Hippocampal formation (tissue), 2 donors: ENCODE data around the gene SMARCD3.

Experiments used
- DNase-seq, 2 donors: peaks; one replicate each; lab custom pipeline; 2025; lab: John Stamatoyannopoulos, UW

The SMARCD3 gene

DNA sequence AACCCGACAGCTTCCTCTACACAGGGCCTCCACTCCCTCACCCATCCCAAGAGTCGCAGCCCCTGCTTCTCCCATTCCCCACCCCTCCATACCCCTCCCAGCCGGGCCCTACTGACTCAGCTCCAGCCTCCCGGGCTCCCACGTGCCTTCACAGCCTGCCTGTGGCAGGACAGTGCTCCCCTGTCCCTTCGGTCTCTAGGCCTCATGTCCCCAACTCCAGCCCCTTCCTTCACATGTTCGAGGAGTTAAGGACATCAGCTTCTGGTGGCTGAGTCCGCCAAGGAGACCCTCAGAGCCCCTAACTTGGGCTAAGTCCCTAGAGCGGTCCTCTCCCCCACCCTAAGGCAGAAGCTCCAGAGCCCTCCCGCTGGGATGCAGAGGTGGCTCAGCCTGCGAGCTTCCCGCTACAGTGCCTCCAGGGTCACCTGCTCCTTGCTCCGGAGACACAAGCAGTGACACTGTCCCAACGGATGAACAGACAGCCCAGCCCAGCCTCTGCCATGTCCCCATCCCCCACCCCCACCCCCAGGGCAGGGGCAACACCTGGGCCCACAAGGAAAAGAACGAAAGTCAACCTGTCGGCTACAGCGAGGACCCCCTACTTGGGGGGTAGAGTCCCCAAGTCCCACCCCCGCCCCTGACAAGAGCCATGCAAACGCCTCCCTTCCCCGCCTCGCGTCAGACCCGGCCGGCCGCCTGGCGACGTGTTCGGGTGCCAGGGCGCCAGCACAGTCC is 716 bp downstream of the SMARCD3 start:
- peak in 1 of 2 donors; percentile 27 for DNase-seq

DNA sequence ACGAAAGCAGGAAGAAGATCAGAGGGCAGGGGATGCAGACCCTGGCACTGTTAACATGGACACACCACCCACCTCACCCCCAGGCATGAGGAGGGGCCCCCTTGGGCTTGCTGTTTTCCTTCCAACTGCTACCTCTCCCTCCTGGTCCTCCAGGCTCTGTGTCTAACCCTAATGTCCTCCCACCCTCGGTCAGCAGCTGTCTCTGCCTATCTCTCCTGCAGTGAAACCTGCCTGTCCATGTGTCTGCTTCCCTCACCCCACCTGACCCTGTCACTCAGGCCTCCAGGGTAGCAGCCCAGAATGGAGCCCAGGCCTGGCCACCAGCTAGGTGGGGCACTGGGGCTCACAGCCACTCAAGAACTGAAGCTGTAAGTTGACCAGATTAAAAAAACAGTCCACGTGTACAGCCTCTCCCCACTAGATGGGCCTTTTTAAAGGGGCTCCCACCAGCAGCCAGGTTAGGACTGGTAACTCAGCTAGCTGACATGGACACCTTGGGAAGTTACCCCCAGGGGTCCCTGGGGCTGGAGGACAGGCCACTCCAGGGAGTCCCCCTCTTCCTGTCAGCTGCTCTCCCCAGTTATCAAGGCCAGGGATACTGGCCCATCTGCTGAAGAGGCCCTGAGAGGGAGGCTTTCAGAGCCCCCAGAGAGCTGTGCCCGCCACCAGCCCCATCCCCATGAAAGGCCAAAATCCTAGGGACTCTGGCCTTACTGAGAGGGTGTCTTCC is 1.5 kb downstream of the SMARCD3 start:
- DNase-seq: no peak

DNA sequence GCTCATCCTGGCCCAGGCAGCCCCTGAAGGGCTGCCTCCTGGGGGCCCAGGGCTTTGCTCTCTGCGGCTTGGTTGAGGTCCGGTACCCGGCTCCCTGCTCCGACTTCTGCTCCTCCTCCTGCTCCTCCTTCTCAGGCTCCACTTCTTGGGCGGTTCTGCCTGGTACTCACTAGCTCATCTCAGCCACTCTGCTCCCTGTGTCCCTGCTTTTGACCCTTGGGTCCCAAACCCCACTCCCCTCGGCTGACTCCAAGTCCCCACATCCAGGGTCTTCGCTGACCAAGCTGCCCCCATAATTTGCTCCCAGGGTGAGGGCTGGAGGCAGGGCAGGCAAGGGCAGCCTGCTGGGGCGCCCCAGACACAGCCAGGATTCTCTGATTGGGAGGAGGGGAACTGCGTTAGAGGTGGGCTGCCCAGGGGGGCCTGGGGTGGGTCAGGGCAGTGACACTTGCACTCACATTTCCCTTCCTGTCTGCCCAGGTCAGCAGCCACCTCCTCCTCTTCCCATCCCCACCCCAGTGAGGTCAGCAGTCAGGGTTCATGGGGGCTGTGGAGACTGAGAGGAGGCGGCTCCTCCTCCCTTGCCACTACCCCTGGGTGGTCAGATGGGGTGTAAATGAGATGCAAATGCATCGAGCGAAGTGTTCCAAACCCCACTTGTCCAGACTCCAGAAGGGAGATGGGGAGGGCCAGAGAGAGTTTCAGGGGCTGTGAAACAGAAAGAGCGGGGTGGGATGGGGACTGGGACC is 2.2 kb downstream of the SMARCD3 start:
- DNase-seq: no peak

DNA sequence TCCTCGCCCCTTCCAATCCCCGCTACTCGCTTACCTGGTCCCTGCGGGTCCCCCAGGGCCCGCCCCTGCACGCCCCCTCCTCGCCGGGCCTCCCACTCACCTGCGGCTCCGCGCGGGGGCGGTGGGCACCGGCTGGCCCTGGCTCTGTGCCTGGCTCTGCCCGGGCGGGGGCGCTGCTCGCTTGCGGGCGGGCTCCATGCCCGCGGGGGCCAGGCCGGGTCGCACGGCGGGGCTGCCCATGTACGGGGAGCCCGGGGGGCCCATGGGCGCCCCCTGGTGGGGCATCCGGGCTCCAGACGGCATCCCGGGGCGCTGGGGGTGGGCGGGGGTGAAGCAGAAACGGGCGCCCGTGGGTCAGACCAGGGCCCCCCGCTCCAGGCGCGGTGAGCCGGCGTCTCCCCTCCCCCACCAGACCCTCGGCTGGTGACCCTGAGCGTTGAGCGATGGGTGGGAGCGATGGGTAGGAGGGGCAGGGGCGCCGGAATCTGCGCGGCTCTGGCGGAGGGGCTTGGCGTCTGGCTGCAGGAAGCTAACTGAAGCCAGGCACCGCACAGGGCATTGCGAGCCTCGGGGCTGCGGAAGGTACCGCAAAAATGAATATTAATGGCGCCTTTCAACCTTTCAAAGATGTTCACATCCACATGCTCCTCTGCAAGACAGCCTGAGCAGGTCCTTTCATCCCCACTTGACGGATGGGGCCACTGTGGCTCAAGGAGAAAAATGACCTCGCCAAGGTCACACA is 3.0 kb downstream of the SMARCD3 start:
- DNase-seq: no peak

DNA sequence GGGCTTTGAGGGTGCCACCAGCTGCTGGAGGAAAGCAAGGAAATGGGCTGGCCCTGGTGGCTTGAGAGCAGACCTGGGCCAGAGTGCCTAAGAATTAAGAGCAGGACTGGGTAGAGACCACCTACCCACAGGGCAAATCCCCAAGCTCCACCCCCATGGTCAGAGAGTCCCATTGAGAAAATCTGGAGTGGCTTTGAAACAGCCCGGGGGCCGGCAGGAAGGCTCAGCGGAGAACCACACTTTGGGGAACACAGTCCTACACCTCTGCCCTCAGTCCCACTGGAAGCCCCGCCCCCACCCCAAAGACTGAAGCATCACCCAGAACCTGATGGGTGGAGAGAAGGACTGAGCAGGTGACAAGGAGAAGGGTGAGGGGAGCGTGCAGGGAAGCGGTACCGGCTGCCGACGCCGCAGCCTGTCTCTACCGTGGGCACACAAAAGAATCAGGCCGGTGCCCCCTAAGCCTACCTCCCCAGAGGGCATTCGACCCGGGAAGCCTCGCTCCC is 3.6 kb downstream of the SMARCD3 start:
- DNase-seq: no peak

DNA sequence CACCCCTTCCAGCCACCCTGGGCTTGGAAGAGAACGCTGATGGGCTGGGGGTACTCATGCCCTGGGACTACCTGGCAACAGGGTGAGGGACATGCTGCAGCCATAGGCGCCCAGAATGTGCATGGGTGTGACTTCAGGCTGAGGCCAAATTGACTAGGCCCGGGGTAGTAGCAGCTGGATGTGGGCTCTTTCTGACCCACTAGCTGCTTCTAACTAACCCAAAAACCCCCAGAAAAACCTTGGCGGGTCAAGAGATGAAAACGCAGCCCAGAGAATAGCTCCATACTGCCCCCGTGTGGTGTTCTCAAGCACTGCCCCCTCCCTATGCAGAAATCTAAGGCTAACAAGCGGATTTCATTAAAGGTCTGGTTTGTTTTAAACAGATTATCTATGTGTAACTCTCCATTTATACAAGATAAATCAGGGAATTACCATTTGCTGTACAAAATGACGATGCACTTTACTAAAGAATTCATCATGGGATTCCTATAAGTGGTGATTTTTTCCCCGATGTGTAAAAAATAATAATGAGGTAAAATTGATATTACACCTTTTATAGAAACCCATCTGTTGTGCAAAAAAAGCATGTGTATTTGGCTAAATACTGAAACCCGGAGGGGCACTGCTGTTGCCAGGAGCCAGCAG is 4.2 kb downstream of the SMARCD3 start:
- peak; percentile 20 to 35 for DNase-seq

DNA sequence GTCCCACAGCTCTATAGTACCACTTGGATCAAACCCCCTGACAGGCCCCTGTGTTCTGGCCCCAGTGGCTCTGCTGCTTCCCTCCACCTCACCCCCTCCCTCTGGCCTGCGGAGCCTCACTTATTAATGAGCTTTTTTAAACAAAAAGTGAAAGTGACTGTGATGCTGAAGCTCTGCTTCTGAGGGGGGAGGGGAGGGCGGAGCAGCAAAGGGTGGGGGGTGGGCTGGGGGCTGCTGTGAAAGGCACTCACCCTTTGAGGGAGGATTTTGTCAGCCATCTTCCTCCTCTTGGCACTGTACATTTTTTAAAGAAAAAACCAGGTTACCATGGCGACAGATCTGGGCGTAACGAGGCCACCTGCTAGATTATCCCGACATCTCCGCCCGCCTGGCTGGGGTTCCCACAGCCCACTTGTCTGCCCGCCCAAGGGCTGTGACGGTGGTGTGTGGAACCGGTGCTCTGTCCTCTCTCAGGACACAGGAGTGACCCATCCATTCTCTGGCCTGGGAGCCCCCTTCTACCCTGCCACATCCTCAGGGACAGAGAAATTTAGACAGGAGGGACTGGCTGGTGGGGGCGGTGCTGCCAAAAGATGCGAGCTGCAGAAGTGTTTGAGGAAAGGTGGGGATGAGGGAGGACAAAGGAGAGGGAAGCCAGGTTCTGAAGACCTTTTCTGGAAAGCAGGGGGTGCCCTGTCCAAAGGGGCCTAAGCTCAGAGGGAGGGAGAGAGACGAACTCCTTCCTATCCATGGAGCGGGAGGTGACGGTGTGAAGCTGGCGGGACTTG is 4.9 kb downstream of the SMARCD3 start:
- no peak for DNase-seq

DNA sequence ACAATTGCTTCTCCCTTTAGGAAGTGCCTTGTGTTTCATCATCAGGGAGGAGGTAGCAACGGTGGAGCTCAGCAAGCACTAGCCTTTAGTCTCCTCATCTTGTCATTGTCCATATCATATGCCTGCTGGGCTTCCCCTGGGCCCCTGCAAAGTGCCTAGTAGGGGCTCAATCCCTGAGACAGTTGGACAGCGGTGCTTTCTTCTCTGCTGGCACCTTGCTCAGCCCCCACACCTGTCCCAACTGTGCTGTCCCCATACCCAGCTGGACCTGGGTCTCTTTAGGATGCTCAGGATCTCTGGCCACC is 5.5 kb downstream of the SMARCD3 start:
- no peak for DNase-seq

DNA sequence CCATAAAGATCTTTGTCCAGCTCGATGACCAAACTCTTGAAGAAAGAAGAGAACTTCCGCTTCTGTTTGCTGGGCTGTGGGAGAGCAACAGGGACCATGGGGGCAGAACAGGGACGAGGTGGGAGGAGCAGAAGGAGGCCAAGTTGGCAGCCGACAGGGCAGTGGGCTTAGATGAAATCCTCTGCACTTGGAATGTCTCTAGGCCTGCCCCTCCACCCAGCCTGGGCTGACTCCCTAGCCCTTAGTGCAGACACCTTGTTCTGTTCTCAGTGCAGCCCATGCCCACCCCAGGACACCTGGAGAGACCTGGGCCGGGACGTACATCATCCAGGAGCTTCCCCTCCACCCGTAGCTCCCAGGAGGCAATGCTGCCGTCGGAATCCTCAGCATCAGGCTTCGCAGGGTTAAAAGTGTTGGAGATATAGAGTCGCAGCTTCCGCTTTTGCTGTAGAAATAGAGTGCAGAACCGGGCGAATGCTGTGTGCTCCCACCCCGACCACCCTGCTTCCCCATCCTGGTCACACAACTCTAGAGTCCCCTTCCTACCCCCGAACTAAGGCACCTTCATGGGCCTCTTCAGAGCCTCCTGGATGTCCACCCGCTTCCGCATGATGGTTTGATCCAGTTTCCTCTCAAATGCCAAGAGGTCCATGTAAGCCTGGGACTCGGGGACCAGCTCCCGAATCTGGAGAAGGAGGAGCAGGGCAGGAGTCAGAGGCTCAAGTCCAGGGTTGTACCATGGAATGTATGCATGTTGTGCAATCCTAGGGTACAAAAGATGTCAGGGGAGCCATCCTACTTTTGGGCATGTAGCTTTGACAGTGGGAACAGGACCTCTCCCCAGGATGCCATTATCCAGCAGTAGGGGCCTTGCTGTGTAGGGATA is 6.1 kb downstream of the SMARCD3 start:
- DNase-seq: no peak

DNA sequence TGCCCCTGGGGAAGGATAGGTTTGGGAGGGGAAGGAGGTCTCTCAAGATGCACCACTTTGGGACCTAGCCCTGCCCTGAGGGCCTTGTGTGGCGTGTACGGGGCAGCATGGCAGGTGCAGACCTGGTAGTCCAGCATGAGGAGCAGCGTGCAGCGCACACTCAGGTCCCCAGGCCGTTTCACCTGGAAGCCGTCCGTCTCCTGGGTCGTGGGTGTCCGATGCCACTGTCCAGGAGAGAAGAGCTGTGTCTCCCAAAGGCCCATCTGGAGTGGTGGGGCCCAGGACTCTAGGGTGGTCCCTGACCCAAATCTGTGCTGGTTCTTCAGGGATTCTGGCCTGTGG is 6.8 kb downstream of the SMARCD3 start:
- DNase-seq: no peak

DNA sequence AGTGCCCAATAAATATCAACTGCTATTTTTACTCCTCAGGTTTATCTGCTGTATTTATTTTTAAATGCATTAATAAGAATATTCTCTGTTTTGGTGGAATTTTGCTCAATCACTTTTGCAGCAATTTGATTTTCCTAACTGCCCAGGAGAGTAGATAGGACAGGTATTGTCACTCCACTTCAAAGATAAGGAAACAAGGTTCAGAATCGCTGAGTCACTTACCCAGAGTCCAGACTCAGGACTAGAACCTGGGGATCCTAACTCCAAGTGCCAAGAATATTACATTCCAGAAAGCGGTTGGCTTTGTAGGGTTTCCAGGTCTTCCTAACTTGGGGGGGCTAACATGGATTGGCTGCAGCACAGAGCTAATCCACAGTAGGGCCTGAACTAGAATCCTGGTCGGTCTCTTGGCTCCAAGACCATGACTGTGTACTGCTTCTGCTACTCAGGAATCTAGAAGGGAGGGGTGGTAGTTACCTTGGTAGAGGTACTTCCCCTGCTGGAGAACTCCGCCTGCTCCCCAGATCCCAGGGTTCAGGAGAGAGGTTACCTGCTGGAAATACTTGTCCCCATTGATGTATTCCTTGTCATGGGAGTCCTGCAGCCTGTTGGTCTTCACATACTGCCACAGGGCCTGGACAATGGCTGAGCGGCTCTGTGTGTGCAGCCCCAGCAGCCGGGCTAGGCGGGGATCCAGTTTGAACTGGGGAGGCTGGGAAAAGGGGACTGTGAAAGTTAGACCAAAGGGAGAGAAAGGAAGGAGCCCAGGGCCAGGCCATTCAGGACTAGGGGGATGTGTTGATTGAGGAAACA is 7.3 kb downstream of the SMARCD3 start:
- no peak for DNase-seq

DNA sequence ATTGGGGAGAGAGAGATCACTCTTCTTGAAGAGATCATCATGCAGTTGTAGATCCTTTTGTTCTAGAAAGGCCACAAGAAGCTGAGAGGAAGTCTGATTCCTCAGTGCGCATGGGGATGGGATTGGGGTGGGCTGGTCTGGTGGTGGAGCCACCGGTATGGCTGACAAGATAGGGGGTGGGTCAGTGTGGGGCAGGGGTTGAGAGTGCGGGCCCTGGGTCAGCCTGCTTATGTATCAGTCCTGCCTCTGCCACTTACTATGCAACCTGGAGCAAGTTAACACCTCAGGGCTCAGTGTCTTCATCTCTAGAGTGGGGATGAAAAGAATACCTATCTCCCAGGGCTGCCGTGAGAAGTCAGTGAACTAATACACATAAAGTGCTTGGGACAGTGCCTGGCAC is 8.0 kb downstream of the SMARCD3 start:
- DNase-seq: no peak

DNA sequence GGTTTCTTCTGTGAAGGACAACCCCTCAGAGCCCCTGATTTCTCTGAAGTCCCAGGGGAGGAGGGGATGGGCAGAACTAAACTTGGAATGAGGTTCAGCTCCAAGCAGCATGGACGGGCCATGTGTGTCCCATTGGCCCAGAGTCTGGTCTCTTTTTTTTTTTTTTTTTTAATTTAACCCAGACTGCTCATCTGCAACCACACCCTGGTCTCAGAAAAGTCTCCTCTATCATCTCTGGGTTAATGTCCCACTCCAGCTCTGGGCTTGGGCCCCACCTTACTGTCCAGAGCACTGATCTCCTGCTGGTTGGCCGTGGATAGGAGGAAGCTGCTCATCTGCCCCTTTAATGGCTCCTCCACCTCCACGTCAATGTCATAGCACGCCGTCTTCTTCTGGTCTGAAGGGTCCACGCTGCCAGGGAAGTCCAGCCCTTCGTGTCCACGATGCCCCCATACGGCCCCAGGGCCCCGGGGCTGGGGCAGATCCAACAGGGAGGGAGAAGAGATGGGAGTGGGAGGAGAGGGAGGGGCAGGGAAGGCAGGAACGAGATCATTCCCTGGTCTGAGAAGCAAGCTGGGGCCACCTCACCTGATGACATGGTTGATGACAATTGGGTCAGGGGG is 8.5 kb downstream of the SMARCD3 start:
- no peak for DNase-seq

DNA sequence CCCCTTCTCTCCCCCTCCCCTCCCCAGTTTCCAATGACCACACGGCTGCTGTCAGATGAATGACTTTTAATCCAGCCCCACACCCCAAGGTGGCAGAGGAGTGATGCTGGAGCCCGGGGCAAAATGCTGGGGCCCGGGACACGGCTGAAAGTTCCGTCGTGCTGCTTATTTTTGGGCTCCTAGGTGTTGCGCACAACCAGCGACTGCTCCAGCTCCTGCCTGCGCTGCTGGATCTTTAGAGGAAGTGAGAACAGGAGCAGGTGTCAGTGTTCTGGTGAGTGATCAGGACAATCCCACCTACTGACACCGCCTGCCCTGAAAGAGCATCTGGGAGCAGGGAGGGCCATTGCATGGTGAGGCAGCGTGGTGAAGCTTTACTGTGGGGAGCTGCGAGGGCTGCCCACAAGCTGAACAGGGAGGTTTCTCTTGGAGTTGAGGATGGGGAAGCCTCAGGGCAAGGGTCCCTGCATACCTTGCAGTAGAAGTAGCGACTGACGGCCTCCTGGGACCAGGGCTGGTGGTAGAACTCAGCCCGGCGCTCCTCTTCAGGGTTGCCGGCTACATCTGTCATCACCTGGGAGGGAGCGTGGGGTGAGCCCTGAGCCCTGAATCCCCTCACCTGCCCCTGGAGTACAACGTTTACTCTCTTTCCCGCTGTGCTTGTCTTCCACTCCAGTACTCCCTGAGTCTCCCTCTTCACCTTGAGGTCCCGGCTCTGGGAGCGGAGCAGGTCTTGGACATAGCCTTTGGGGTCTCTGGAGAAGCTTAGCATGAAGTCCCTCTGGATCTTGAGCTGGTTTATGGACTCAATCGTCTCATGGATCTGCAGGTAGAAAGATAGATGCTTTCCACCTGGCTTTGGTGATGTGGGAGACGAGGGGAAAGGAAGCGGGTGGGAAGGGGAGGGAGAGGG is 9.3 kb downstream of the SMARCD3 start:
- DNase-seq: no peak

DNA sequence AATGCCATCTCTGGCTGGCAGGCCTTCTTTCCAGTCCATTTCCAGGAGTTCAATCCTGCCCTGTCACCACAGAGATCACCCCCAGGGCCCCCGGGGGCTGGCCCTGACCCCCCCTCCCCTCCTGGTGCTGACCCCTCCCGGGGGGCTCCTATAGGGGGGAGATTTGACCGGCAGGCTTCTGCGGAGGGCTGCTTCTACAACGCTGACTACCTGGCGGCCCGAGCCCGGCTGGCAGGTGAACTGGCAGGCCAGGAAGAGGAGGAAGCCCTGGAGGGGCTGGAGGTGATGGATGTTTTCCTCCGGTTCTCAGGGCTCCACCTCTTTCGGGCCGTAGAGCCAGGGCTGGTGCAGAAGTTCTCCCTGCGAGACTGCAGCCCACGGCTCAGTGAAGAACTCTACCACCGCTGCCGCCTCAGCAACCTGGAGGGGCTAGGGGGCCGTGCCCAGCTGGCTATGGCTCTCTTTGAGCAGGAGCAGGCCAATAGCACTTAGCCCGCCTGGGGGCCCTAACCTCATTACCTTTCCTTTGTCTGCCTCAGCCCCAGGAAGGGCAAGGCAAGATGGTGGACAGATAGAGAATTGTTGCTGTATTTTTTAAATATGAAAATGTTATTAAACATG is 10.2 kb downstream of the SMARCD3 start:
- no peak for DNase-seq

DNA sequence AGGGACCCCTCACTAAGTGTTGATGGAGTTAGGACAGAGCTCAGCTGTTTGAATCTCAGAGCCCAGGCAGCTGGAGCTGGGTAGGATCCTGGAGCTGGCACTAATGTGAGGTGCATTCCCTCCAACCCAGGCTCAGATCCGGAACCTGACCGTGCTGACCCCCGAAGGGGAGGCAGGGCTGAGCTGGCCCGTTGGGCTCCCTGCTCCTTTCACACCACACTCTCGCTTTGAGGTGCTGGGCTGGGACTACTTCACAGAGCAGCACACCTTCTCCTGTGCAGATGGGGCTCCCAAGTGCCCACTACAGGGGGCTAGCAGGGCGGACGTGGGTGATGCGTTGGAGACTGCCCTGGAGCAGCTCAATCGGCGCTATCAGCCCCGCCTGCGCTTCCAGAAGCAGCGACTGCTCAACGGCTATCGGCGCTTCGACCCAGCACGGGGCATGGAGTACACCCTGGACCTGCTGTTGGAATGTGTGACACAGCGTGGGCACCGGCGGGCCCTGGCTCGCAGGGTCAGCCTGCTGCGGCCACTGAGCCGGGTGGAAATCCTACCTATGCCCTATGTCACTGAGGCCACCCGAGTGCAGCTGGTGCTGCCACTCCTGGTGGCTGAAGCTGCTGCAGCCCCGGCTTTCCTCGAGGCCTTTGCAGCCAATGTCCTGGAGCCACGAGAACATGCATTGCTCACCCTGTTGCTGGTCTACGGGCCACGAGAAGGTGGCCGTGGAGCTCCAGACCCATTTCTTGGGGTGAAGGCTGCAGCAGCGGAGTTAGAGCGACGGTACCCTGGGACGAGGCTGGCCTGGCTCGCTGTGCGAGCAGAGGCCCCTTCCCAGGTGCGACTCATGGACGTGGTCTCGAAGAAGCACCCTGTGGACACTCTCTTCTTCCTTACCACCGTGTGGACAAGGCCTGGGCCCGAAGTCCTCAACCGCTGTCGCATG is 11.0 kb downstream of the SMARCD3 start:
- no peak for DNase-seq
